Germinal center (tissue), 1 donor: Measurements from ENCODE around the gene DDA1.
A peak's percentile ranks its signal among the peaks of the same experiment; 100 is the strongest.
"Not testable (repeated sequence)": the region's sequence is repeated elsewhere in the genome, so short reads cannot be mapped to it uniquely, and the experiment has no call there.

Experiments
- DNase-seq: peaks from one replicate; pipeline ENCODE4 v3.0.0; 2012; ENCODE audit warnings: mixed read lengths, low spot score

Gene DDA1

GRCh38 chr19:17347877-17348276 lies 38.5 kb downstream of the DDA1 start:
- no peak for DNase-seq

GRCh38 chr19:17348700-17349099 lies 39.3 kb downstream of the DDA1 start:
- DNase-seq, result no peak

- DNase-seq, result no peak
These were observed 42.6 kb downstream of the DDA1 start for GRCh38 chr19:17351815-17352435.

GRCh38 chr19:17352608-17353280 lies 43.4 kb downstream of the DDA1 start:
- DNase-seq, result no peak

- no peak for DNase-seq
These were observed 44.0 kb downstream of the DDA1 start for GRCh38 chr19:17353386-17353785.

- no peak for DNase-seq
These were observed 47.8 kb downstream of the DDA1 start for GRCh38 chr19:17357078-17357666.

GRCh38 chr19:17357724-17358123 lies 48.4 kb downstream of the DDA1 start:
- DNase-seq, result no peak

GRCh38 chr19:17358395-17358794 lies 49.0 kb downstream of the DDA1 start:
- DNase-seq, result no peak

- DNase-seq, result no peak
These were observed 50.8 kb downstream of the DDA1 start for GRCh38 chr19:17359905-17360800.

- not testable (repeated sequence) for DNase-seq
These were observed 54.7 kb downstream of the DDA1 start for GRCh38 chr19:17363852-17364605.

GRCh38 chr19:17365361-17365760 lies 56.0 kb downstream of the DDA1 start:
- no peak for DNase-seq

GRCh38 chr19:17370026-17370587 lies 60.7 kb downstream of the DDA1 start:
- DNase-seq, result peak; percentile 62
